B cell (primary cell): ENCODE results near the gene TRIM28. TPM values are rescaled to one million over a fixed set of nuclear protein-coding genes. Genes with fewer than 3 reads are reported as not detected.

ENCODE experiments used
- ATAC-seq: fragments of 200-7000 bp; cut with Tn5 transposase; one replicate; pipeline ENCODE4 v1.10.0; 2021; ENCODE audit warnings: low read depth, mild to moderate bottlenecking, moderate number of reproducible peaks, moderate library complexity
- CTCF ChIA-PET: fragments of 350-600 bp; sonication (Branson Sonifier 250); formaldehyde crosslinking; loops from one replicate; lab custom pipeline; 2021; ENCODE audit warnings: antibody characterized with exemption, inconsistent platforms; lab: Charles Lee
- POLR2A ChIA-PET: fragments of 350-600 bp; sonication (Branson Sonifier 250); formaldehyde crosslinking; loops from one replicate; lab custom pipeline; 2021; ENCODE audit warnings: antibody characterized with exemption; lab: Charles Lee
- DNase-seq: peaks from one replicate; pipeline ENCODE4 v3.0.0; 2013
- H2AFZ ChIP-seq: 2 replicates; pipeline ENCODE4 v1.6.1; 2012; ENCODE audit warnings: mild to moderate bottlenecking, low read depth, low read length; ENCODE audit not compliant: insufficient read depth, poor library complexity, severe bottlenecking
- H3K27ac ChIP-seq, 2 donors: 1 replicate in 1 of 2; 2 replicates in 1 of 2; pipeline ENCODE4 v1.5.1; 2012 to 2013; ENCODE audit warnings: low read length in 2 of 2, mild to moderate bottlenecking in 2 of 2, moderate library complexity in 1 of 2
- H3K27me3 ChIP-seq, 4 experiments: fragments of 200-600 bp in 1 of 4; sonication (generic) in 1 of 4; replicated peaks in 1 of 4; 1 replicate in 2 of 4; 2 replicates in 2 of 4; pipeline versions ENCODE4 v1.6.1 to v1.7.0; 2013 to 2016; ENCODE audit warnings: low read length in 3 of 4, mild to moderate bottlenecking in 2 of 4, mixed read lengths in 1 of 4, moderate library complexity in 1 of 4; ENCODE audit not compliant: insufficient read depth in 4 of 4, control insufficient read depth in 3 of 4; ENCODE audit errors: control extremely low read depth in 1 of 4
- H3K36me3 ChIP-seq, 2 experiments: replicated peaks in 1 of 2; 1 replicate in 1 of 2; 2 replicates in 1 of 2; pipeline versions ENCODE4 v1.6.1 to v1.7.1; 2013; ENCODE audit warnings: low read length in 1 of 2; ENCODE audit not compliant: insufficient read depth in 2 of 2, control insufficient read depth in 1 of 2; ENCODE audit errors: control extremely low read depth in 1 of 2, extremely low read depth in 1 of 2
- H3K4me1 ChIP-seq, 2 donors: fragments of 200-600 bp in 1 of 2; sonication (generic) in 1 of 2; 1 replicate in 1 of 2; 2 replicates in 1 of 2; pipeline versions ENCODE4 v1.5.1 to v1.6.1; 2013 to 2017; ENCODE audit warnings: low read length in 2 of 2; ENCODE audit not compliant: control insufficient read depth in 2 of 2, insufficient read depth in 2 of 2
- H3K4me2 ChIP-seq: replicated peaks from 2 replicates; pipeline ENCODE3; 2012; ENCODE audit warnings: mild to moderate bottlenecking, low read depth, low read length; ENCODE audit not compliant: poor library complexity, severe bottlenecking
- H3K4me3 ChIP-seq, 5 experiments: fragments of 200-600 bp in 1 of 5; sonication (generic) in 1 of 5; 1 replicate in 3 of 5; 2 replicates in 2 of 5; pipeline versions ENCODE4 v1.5.1 to v1.7.0; 2011 to 2016; ENCODE audit warnings: low read length in 4 of 5, mild to moderate bottlenecking in 4 of 5, low read depth in 2 of 5, control low read depth in 1 of 5, moderate library complexity in 1 of 5; ENCODE audit not compliant: insufficient read depth in 1 of 5; ENCODE audit errors: control extremely low read depth in 1 of 5, extremely low read depth in 1 of 5
- H3K79me2 ChIP-seq: fragments of 200-600 bp; sonication (generic); one replicate; pipeline ENCODE4 v1.6.0; 2016; ENCODE audit warnings: low read length; ENCODE audit not compliant: control insufficient read depth, insufficient read depth
- H3K9ac ChIP-seq: fragments of 200-600 bp; sonication (generic); 2 replicates; pipeline ENCODE4 v1.6.1; 2017; ENCODE audit warnings: mild to moderate bottlenecking, low read length, moderate library complexity
- H3K9me3 ChIP-seq, 3 donors: one replicate each; pipeline versions ENCODE4 v1.6.1 to v1.7.1; 2013; ENCODE audit warnings: low read length in 2 of 3; ENCODE audit not compliant: control insufficient read depth in 2 of 3, insufficient read depth in 1 of 3; ENCODE audit errors: control extremely low read depth in 1 of 3
- H4K20me1 ChIP-seq: 2 replicates; pipeline ENCODE4 v1.6.0; 2012; ENCODE audit warnings: mild to moderate bottlenecking, low read length; ENCODE audit not compliant: insufficient read depth, control insufficient read depth, poor library complexity, severe bottlenecking
- H3K27ac Mint-ChIP-seq: one replicate; pipeline ENCODE4 v1.8.0; 2021; ENCODE audit warnings: mixed read lengths
- H3K27me3 Mint-ChIP-seq: one replicate; pipeline ENCODE4 v1.8.0; 2021; ENCODE audit warnings: mixed read lengths
- H3K4me1 Mint-ChIP-seq: one replicate; pipeline ENCODE4 v1.8.0; 2021; ENCODE audit warnings: mixed read lengths
- H3K4me3 Mint-ChIP-seq: one replicate; pipeline ENCODE4 v1.8.0; 2021; ENCODE audit warnings: mixed read lengths
- H3K9me3 Mint-ChIP-seq: one replicate; pipeline ENCODE4 v1.8.0; 2022; ENCODE audit warnings: mixed read lengths; ENCODE audit not compliant: insufficient read depth
- EZH2 ChIP-seq: IDR thresholded peaks from 2 replicates; pipeline ENCODE4 v1.6.1; 2012; ENCODE audit warnings: borderline replicate concordance, low read depth, mild to moderate bottlenecking, moderate library complexity, low read length; ENCODE audit not compliant: insufficient read depth, poor library complexity, severe bottlenecking
- WGBS: methylation state at CpG from one replicate; pipeline ENCODE4 v1.1.5; 2013; ENCODE audit warnings: missing lambda C conversion rate; ENCODE audit not compliant: insufficient coverage; 5-methylcytosine and 5-hydroxymethylcytosine counted together
- intact Hi-C: fragments of 100-400 bp; cut with micrococcal nuclease; formaldehyde crosslinking; loops from one replicate; pipeline ENCODE4 v1.10.0; 2022
- polyA plus RNA-seq: library from polyadenylated mRNA; depleted of rRNA; stranded (reverse); fragments of >200 nt; gene quantifications from 2 replicates; pipeline ENCODE4 v1.2.3, GENCODE V29; 2012
- total RNA-seq, 2 donors: library from RNA; stranded (reverse); fragments of 120-200 nt in 1 of 2; gene quantifications; 1 replicate in 1 of 2; 2 replicates in 1 of 2; pipeline versions ENCODE4 v1.2.3 to v1.2.4, GENCODE V29; 2013 to 2022
- TF ChIP-seq, protein P1 (sequence below): fragments of 200-600 bp; IDR thresholded peaks from one replicate; pipeline ENCODE4 v1.8.0; 2022; ENCODE audit warnings: antibody characterized with exemption, mild to moderate bottlenecking

TRIM28 gene
- total and polyA plus RNA-seq, 2 donors (not counting 1 experiment from before 2014, with no cell fraction given): 370 to 569 TPM

DNA sequence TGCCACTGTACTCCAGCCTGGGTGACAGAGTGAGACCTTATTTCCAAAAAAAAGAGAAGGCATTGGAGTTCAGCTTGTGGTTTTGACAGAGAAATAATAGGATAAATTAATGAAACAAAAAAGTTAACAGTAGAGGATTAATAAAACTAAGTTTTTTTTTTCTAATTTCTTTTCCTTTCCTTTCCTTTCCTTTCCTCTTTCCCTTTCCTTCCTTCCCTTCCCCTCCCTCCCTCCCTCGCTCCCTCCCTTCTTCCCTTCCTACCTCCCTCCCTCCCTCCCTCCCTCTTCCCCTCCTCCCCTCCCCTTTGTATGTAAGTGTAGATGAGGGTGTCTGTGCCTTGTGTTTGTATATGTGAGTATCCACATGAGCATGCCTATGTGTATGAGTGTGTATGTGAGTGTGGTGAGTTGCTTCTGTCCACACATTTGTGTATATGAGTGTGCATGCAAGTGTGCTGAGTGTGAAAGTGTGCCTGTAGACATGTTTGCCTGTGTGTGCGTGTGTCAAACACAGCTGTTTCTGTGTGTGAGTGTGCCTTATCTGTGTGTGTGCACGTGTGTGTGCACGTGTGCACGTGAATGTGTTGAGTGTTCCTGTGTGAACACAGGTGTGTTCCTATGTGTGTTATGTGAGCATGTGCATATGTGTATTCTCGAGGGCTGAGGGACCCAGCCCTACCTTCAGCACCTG, 41.7 kb downstream of the TRIM28 start:
- Mint-ChIP-seq H3K4me3 (no peak overlapping the region), H3K27me3 (no peaks in the 10 kb centered on the region), H3K4me1 (peaks cover 7% of the 10 kb centered on the region), H3K27ac (no peak overlapping the region), H3K9me3 (no peaks in the 10 kb centered on the region)
- ATAC-seq (no peak), DNase-seq (no peak)
- TF ChIP-seq, protein P1, sequence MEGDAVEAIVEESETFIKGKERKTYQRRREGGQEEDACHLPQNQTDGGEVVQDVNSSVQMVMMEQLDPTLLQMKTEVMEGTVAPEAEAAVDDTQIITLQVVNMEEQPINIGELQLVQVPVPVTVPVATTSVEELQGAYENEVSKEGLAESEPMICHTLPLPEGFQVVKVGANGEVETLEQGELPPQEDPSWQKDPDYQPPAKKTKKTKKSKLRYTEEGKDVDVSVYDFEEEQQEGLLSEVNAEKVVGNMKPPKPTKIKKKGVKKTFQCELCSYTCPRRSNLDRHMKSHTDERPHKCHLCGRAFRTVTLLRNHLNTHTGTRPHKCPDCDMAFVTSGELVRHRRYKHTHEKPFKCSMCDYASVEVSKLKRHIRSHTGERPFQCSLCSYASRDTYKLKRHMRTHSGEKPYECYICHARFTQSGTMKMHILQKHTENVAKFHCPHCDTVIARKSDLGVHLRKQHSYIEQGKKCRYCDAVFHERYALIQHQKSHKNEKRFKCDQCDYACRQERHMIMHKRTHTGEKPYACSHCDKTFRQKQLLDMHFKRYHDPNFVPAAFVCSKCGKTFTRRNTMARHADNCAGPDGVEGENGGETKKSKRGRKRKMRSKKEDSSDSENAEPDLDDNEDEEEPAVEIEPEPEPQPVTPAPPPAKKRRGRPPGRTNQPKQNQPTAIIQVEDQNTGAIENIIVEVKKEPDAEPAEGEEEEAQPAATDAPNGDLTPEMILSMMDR: no peak
- H3K9ac ChIP-seq: no peak overlapping the region
- H3K9me3 ChIP-seq: peaks cover 0 to 7% (median 0%) of the 10 kb centered on the region in 3 donors
- no peak overlapping the region for H3K4me3 ChIP-seq
- peaks cover 0 to 13% of the 10 kb centered on the region in 2 experiments for H3K36me3 ChIP-seq
- H4K20me1 ChIP-seq: no peaks in the 10 kb centered on the region
- H3K27ac ChIP-seq: no peak overlapping the region
- H2AFZ ChIP-seq: no peak overlapping the region
- no peaks in the 10 kb centered on the region for H3K27me3 ChIP-seq
- H3K4me2 ChIP-seq: no peak overlapping the region
- WGBS: 100% methylated on average over 1 of the region's 6 CpGs
- H3K4me1 ChIP-seq: peaks cover 0 to 6% of the 10 kb centered on the region in 2 donors
- intact Hi-C loops: no loop called here
- CTCF ChIA-PET: interaction anchor here (0.6 kb wide), 1 partner anchor 65 kb away, joined by 3 read pairs; the partner anchor contains the start of gene ZBTB45
- peaks cover 5% of the 10 kb centered on the region for H3K79me2 ChIP-seq
- POLR2A ChIA-PET: no interaction called here

GRCh38 chr19:58586133-58586765, 42.4 kb downstream of the TRIM28 start:
- intact Hi-C loops: no loop called here
- H2AFZ ChIP-seq: no peak overlapping the region
- no peak for DNase-seq
- WGBS: 97% methylated on average over 4 of the region's 4 CpGs
- TF ChIP-seq, protein P1: no peak
- TF ChIP-seq EZH2: no peak
- H3K27ac ChIP-seq: no peak overlapping the region
- peaks cover 5% of the 10 kb centered on the region for H3K79me2 ChIP-seq
- H3K9me3 Mint-ChIP-seq: no peaks in the 10 kb centered on the region
- no peak overlapping the region for H3K27ac Mint-ChIP-seq
- peaks cover 2% of the 10 kb centered on the region for H3K4me1 Mint-ChIP-seq
- CTCF ChIA-PET: no interaction called here
- H4K20me1 ChIP-seq: no peaks in the 10 kb centered on the region
- POLR2A ChIA-PET: no interaction called here
- H3K4me3 ChIP-seq: no peak overlapping the region
- H3K4me3 Mint-ChIP-seq: no peak overlapping the region
- no peak overlapping the region for H3K9ac ChIP-seq
- peaks cover 0 to 5% (median 0%) of the 10 kb centered on the region in 3 donors for H3K9me3 ChIP-seq
- no peaks in the 10 kb centered on the region for H3K27me3 ChIP-seq
- no peak overlapping the region for H3K4me2 ChIP-seq
- no peaks in the 10 kb centered on the region for H3K27me3 Mint-ChIP-seq
- peaks cover 0 to 13% of the 10 kb centered on the region in 2 experiments for H3K36me3 ChIP-seq
- peaks cover 0 to 2% of the 10 kb centered on the region in 2 donors for H3K4me1 ChIP-seq
- ATAC-seq: no peak
